Stimulated activated CD8-positive, alpha-beta memory T cell treated with anti-CD3 and anti-CD28 coated beads, Interleukin-12 subunit alpha, Interleukin-12 subunit beta, amount 100 ng/mL, for 24 hours (primary cell): ENCODE data around the gene TBX15.

Source experiments
- DNase-seq: peaks from one replicate; pipeline ENCODE4 v3.0.0-alpha.2; 2020; ENCODE audit errors: extremely low read depth

The TBX15 gene

DNA sequence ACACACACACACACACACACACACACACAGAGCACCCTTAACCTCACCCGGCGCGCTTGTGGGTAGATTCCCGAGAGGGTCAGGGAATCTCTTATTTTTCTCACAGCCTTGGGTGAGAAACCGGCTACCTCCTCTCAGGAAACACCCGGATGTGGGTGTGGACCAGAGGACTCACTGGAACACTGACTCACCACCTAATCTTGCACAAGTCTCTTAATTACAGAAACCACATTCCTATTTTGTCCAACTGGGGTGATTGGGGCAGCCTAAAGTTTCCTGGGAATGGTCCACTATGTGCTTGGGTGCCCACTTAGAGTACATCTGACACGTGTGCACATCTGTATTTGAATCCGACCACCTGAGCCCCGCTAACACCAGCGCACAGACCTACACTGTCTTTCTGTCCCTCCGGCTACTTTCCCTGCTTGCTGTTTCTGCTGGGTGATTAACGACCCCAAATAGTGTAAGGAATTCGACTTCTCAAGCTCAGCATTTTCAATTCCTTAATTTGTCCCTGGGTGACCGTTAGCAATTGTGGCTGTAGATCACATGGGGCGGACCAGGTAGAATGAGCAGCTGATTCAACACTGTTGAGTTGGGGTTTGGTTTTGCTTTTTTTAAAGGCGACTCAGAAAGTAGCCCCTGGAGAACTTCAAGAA lies 14.0 kb upstream of the TBX15 start:
- no peak for DNase-seq

DNA sequence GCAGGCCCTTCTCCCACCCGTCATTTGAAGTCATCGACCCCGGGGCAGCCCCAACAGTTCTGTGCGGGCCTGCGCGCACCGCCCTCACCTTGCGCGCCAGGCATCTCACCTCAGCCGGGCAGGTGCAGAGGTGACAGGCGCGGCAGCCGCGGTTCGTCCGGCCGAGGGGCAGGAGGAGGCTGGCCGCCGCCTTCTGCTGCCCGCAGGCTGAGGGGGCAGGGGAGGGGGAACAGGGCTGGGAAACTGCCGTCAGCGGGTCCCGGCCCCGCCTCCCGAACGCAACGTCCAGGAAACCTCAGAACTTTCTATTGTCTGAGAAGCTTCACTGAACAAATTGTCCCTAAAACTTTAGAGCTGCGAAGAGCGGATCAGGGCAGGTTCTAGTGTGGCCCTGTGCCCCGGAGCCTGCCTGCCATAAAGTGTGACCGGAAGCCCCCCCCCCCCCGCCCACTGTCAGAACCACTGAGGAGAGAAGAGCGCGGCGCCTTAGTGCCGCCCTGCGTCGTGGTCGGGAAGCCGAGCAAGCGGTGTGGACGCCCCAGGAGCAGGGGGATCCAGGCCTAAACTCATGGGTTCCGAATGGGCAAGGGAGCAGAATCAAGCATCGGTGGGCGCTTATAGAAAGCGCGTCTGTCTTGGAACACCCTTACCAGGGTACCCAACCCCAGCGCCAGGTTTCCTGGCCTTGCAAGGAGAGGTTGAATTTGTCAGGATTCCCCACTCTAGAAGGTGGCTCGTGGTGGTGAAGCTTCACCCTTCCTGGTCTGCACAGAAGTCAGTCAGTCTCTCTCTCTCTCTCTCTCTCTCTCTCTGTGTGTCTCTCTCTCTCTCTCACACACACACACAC lies 13.3 kb upstream of the TBX15 start:
- DNase-seq: no peak

DNA sequence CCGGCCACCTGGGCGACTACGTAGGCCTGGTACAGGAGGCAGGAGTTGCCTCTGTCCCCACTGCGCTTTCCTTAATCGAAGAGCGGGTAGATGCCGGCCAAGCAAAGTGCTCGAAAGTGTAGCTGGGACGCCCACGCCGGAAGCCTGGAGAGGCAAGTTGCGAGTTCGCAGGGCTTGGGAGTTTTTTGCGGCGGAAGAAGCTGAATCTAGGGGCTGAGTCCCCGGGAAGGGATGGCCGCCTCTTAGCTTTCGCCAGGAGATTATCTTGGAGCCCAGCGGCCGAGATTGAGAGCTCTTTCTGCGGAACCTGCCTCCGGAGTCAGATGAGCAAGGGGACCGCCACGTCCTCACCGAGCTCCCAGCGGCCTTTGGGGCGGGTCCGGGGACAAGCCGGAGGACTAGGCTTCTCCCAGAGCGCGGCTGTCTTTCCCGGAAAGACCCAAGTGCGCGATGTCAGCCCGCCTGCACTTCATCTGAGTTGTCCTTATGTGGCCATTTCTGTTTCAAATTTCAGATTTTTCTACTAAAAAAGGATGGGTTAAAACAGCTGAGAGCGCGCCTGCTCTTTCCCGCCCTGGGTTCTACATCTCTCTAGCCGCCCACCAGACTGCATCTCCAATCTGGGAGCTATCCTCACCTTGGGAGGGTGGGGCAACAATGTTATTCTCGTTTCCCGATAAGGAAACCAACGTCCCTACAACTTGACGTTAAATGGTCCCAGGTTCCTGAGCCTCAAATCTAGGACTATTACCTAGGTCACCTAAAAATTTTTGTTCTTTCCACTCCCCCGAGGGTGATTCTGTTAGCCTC lies 12.4 kb upstream of the TBX15 start:
- DNase-seq: no peak

DNA sequence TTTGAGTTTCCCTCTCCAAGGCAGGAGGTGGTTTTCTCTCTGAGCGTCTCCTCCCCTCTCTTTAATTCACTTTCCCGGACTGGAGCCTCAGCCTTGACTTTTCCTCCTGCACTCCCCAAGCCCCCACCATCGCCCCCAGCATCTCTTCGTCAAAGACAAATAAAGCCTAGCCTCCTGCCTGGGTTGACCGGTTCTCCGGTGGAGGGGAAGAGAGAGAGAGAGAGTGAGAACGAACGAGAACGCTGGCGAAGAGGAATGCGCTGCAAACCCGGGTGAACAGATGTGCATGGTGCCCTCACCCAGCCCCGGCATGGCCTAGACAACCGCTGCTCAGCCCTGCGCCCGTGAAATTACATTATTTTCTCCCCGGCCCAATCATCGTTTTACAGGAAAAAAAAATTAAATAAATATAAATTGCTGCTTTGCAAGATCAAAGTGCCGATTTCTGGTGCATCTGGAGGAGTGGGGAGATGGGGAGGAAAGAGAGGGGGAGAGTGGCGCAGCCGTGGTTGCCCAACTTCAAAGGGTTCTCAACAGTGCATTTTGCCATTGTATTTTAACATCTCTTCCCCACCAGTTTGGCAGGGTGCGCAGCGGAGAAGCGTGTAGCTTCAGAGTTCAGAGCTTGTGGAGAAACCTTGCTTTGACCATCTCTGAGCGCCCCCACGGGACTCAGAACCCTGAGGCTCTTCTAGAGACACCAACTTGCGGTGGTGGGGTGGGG lies 11.4 kb upstream of the TBX15 start:
- DNase-seq: no peak

DNA sequence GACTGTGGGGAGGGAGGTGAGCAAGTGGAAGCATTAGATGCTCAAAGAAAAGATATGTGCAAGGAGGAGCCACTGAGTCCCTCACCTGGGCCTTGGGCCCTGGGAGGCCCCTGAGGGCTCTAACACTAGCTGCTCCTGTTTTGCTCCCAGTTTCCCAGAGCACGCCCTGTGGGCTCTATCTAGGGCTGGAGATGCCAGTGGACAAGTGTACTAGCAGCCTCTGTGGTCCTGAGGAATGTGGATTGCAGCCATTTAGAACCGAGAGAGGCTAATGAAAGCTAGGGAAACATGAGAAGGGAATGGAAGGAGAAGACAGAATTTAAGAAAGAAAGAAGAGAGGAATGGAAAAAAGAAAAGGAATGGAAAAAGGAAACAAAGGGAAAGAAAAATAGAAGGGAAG lies 10.0 kb upstream of the TBX15 start:
- no peak for DNase-seq

DNA sequence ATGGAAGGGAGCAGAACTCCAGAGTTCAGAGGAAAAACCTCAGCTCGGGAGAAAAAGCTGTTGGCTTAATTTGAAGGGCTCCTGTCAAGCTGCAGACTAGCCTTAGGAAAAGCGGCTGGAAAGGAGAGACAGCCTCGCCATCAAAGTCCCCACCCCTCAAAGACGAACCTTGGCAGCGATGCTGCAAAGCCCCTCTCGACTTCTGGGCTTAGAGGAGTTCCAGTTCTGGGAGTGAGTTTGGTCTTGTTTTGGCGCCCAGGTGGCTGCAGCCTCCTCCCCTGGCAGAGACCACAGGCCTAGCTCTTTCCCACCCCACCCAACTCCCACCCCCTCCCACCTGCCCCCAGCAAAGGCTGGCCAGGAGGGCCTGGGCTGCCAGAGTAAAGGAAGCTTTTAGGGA lies 9.1 kb upstream of the TBX15 start:
- no peak for DNase-seq

DNA sequence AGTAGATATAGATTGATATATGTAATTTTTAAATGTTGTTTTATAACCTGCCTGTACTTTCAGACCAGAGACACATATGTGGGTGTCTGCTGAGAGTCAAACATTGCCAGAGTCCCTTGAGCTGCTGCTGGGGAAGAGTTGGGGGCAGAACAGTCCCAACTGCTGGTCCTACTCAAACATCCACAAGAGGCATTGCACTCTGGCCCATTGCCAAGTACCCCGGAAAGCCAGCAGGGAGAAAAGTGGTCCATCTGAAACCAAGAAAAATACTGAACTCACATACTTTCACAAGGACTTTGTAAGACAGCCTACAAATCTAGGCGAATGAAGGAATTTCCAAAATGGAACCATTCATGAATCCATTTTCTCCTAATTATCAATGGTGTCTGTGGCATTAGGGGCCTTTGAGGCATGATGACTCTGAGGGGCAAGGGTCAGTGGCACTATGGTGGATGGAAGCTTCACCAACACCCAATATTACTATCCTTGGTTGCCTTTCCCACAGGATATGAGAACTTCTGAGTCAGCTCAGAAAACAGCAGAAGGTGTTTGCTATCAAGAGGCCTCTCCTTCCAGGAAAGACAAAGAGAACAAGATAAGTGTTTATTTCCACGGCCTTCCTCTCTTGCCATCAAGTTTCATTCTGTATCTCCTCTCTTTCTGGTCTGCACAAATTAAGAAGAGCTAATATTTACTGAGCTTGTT lies 7.3 kb upstream of the TBX15 start:
- no peak for DNase-seq

DNA sequence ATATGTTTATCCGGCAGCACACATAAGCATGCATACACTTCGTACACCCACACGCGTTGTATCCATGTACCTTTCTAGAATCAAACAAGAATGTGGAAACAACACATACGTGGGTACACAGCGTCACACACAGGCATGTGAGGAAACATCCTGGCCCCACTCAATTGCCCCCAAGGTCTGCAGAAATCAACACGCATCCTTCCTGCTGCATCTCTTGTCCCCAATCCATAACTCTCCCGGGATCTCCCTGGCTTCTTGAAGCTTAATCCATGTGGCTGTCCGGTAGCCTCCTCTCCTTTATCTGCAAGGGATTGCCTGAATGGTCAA lies 5.5 kb upstream of the TBX15 start:
- no peak for DNase-seq

DNA sequence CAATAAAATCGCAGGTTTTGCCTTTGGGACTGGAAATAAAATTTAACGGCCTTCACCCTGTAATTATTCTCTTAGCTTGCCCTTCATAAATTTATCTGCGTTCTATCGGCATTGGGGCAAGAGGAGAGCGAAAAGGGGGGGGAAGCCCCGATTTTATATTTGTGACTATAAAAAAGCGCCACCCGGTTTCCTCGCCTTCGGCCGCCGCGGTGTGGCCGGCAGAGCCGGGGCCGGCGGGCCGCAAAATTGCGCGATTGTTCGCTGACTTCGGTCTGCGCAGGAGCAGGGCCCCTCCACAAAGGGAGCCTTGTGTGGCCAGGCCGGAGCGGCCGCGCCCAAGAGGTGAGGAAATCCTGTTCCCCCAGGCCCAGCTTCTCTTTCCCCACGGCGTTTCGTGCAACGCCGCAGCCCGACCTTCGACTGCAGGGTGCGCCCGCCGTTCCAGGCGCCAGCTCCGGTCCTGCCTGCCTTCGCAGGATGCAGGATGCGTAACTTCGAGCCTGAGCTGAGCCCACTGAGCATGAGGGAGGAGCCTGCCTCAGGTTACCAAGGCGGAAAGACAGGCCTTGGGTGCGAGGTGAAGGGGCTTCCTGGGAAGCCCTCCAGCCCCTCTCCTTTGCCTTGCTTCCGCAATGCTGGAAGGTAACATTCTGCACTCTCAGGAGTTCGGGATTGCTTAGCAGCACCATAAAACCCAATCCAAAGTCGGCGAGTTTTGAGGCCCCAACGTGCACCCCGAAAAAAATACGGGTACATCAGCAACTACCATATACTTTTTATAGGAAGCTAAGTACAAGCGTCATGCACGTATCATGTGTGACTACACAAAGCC lies 4.9 kb upstream of the TBX15 start:
- no peak for DNase-seq

DNA sequence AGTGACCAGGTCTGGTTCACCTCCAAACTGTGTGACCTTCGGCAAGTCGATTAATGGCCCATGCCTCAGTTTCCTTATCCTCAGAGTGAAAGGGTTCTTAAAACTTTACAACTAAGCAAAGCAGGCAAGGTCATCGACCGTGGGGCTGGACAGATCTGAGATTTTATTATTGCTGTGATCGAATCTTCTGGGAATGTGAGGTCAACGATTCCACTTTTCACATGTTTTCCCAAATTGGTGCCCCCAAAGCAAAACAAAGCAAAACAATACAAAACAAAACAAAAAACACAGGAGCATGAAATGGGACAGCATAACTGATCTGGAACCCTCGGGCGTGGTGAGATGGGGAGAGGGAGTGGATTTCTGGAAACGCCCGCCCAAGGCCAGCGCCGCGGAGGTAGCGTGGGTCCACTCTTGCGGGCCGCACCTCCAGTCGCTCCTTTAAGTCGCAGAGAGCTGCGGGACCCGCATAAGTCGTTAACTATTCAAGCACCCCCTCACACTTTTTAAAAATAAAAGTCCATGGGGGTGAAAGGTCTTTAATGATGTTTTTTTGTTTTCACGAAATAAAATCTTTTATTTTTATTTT lies 4.2 kb upstream of the TBX15 start:
- DNase-seq: no peak

DNA sequence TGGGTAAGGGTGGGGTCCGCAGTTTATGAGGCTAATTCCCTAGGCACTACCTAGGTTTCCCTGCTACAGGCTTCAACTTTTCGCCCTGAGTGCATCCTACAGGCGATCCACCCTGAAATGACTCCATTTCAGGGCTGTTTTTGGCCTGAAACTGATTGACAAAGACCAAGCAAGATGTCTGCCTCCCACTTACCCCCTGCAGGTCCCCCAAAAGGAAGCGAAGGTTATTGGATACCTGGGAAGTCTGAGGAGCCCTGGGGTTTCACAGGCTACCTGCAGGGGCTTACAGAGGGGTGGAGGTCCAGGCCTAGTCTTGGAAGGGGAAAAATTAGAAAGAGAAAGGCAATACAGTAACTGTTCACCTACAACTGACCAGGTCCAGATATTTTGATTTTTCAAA lies 3.3 kb upstream of the TBX15 start:
- DNase-seq: no peak

DNA sequence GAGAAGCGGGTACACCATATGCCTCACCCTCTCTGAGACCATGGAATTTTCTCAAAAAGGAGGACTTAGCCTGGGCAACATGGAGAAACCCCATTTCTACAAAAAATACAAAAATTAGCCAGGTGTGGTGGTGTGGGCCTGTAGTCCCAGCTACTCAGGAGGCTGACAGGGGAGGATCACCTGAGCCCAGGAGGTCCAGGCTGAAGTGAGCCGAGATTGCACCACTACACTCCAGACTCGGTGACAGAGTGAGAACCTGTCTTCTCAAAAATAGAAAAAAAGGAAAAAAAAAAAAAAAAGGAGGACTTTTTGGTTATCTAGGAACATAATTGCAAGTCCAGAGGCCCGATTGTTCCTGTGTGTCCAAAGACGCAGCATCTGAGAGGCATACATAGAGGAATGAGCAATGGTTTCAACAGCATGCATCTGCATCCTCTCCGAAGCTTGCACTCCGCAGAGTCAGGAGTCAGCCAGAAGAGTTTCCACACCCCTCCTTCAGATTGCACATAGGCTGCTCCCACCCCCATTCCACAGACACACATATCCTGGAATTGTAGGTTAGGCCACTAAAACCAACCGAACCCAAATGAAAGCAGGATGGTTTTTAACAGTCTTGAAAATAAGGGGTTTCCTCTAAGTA lies 2.5 kb upstream of the TBX15 start:
- DNase-seq: no peak

DNA sequence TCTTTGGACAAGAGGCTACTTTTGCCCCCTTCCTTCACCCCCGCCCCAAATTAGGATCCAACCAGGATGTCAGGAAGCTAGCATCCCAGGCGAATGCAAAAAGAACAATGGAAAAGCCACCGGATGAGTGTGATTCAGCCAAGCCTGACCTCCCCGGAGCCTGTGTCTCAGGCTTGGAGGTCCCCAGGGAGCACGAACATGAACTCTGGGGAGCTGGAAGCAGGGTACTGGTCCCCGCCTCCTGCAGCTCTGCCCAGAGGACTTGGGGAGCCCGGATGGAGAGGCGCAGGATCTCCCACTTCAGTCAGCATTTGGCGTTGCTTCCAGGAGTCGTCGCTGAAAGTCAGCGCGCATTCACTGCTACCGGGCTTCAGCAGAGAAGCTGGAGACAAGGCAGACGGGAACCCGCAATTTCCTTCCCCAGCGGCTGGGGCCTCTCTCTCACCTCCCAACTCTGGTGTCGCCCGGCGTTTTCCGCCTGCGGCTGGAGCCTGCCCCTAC lies 1.8 kb upstream of the TBX15 start:
- DNase-seq: no peak

DNA sequence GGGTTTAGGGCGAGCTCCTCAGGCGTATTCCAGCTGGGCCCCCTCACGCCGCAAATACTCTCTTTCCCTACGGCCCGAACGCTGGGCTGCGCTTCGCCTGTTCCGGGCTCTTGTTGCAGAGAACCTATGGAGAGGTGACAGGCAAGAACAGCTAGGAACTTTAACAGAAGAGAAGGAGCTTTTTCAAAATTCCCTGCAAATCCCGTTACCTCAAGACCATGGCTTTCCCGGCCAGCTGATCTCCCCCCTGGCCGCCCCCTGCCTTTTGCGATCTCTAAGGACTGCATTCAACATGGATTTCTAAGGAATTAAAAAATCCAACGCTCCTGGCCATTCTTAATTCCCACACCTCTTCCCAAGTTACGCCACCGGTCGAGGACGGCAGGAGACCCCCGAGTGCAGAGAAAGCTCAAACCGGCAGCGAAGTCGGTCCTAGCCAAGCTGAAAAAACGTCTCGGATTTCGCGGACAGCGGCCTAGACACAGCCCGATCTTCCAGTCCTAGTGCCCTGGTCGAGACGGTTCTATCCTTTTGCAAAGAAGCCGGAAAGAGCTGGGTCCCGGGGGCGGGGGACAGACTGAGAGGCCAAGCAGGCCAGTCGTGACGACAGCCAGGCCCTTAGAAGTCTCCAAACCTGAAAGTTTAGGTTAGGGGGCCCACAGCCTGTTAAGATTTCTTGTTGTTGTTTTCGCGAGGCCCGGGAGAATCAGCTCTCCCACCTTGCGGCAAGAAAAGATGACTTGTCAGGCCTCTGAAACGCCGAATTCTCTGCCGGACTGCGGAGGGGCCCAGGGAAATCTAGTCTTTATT lies 1.1 kb upstream of the TBX15 start:
- DNase-seq: no peak

DNA sequence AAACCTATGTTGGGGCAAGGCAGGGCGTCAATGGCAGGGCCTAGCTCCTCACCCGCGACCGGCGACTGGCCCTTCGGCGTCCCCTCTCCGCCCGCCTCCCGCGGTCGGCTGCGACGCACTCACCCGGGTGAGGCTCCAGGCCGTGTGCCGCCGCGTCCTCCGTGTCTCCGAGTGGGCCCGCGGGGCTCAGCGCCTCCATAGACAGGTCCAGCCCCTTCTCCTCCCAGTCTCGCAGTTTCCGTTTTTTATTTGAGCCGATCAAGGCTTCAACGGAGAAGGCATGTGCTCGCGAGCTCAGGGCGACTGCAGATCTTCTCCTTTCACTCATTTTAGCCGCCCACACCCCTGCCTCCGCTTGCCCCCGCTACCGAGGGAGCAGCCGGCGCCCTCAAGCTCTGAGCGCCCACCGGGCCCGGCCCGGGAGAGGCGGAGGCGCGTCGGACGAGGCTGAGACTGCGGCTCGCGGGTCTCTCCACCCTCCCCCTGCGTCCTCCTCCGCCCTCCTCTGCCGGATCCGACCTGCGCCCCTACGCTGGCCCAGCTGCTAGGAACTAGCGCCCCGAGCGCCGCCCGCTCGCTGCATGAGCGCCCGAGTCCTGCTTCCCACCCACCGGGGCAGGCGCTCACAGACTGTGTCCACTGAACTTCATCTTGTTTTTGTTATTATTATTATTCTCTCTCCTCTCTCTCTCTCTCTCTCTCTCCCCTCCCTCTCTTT lies 516 bp downstream of the TBX15 start:
- DNase-seq: no peak

DNA sequence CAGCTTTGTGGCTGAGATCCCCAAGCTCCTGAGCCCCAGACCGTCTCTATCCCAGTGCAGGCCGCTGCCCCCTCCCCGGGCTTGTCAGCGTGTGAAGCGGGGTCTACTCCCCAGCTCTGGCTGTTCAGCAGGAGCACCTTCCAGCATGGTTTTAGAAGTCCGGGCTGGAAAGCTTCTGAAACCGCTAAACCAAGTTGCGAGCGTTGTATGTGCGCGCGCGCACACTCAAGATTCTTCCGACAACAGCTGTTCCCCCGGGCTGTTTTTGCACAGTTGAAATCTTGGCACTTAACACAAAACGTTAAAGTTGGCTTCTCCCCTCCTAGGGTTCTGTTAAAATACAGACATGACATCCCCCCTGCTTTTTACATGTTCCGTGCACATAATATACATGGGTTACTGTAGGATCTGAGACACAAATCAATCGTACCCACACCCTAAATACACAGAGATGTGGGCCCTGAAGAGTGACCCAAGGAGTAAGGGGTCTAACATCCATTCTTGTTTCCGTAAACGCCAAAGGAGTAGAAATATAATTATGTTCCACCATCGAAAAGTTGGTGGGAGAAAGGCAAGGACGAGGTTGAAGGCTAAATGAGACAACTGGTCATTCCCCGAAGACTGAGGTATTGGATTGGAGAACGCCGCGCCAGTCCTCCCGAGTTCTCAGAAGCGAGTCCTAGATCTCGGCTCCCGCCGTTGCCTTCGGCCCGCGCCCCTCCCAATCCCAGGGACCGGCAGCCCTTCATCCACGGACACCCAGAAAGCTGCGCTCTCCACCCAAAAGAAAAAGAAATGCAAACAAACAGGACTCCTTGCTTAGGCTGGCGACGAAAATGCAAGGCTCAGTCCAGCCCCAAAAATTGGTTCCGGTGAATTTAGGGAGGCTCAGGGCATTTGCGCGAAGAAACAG lies 1.3 kb downstream of the TBX15 start:
- DNase-seq: no peak
